GM12878 (cell line): ENCODE results near the gene TRIOBP. TPM values are rescaled to one million over a fixed set of nuclear protein-coding genes. Genes with fewer than 3 reads are reported as not detected.

Experiments used
- ATAC-seq: fragments of 200-7000 bp; cut with Tn5 transposase; 3 replicates; pipeline ENCODE4 v1.9.1; 2020; ENCODE audit warnings: mild to moderate bottlenecking, moderate library complexity
- BruUV-seq: library from RNA; stranded (reverse); fragments of 400-500 nt; replicated peaks from 2 replicates; lab custom pipeline; 2021; lab: Mats Ljungman, UMichigan
- CTCF ChIA-PET: fragments of 300-600 bp; sonication (Branson Sonifier 250); formaldehyde crosslinking; extraction: SDS; loops from one replicate; lab custom pipeline; 2021; ENCODE audit warnings: inconsistent platforms; lab: Yijun Ruan, JAX
- POLR2A ChIA-PET: fragments of 350-600 bp; formaldehyde crosslinking; extraction: SDS; loops from one replicate; lab custom pipeline; 2021; ENCODE audit warnings: inconsistent platforms; lab: Charles Lee
- RAD21 ChIA-PET: fragments of 300-600 bp; sonication (Branson Sonifier 250); formaldehyde crosslinking; loops from one replicate; lab custom pipeline; 2023; ENCODE audit warnings: antibody characterized with exemption; ENCODE audit not compliant: unreplicated experiment; lab: Charles Lee
- SMC1A ChIA-PET: fragments of 300-600 bp; sonication (Branson Sonifier 250); formaldehyde crosslinking; loops from one replicate; lab custom pipeline; 2023; ENCODE audit not compliant: unreplicated experiment, uncharacterized antibody; lab: Charles Lee
- DNase-seq: peaks from one replicate; pipeline ENCODE4 v3.0.0-alpha.2; 2011; ENCODE audit warnings: low read depth, low spot score
- FAIRE-seq: peaks from 3 replicates; lab custom pipeline; 2011; peaks lifted over from hg19 to GRCh38; lab: Jason Lieb, UNC
- H2AFZ ChIP-seq: 2 replicates; pipeline ENCODE4 v1.6.0; 2011; ENCODE audit warnings: low read depth, low read length, control low read depth; ENCODE audit not compliant: control insufficient read depth
- H3K27ac ChIP-seq: 2 replicates; pipeline ENCODE4 v1.5.1; 2011; ENCODE audit warnings: control low read depth; ENCODE audit not compliant: control insufficient read depth, insufficient read depth
- H3K27me3 ChIP-seq, 2 experiments: replicated peaks in 1 of 2; 2 replicates each; pipeline versions ENCODE4 v1.6.0 to v1.6.1; 2011; ENCODE audit warnings: low read length in 1 of 2; ENCODE audit not compliant: control insufficient read depth in 2 of 2, insufficient read depth in 2 of 2
- H3K36me3 ChIP-seq, 2 experiments: 2 replicates each; pipeline ENCODE4 v1.5.1; 2011; ENCODE audit warnings: low read length in 1 of 2; ENCODE audit not compliant: control insufficient read depth in 2 of 2, insufficient read depth in 2 of 2
- H3K4me1 ChIP-seq: 2 replicates; pipeline ENCODE4 v1.6.1; 2011; ENCODE audit warnings: mild to moderate bottlenecking, low read length, moderate library complexity, mixed read lengths; ENCODE audit not compliant: control insufficient read depth, insufficient read depth
- H3K4me2 ChIP-seq: 2 replicates; pipeline ENCODE4 v1.6.0; 2011; ENCODE audit warnings: control low read depth; ENCODE audit not compliant: control insufficient read depth, insufficient read depth
- H3K4me3 ChIP-seq: fragments of 200-600 bp; sonication (generic); 2 replicates; pipeline ENCODE4 v1.5.1; 2016
- H3K79me2 ChIP-seq: 2 replicates; pipeline ENCODE4 v1.6.0; 2011; ENCODE audit warnings: low read length; ENCODE audit not compliant: control insufficient read depth, insufficient read depth
- H3K9ac ChIP-seq: 2 replicates; pipeline ENCODE4 v1.8.0; 2011; ENCODE audit warnings: low read length, control low read depth, mixed read lengths; ENCODE audit not compliant: control insufficient read depth, insufficient read depth
- H3K9me3 ChIP-seq: replicated peaks from 3 replicates; pipeline ENCODE4 v1.5.1; 2011; ENCODE audit warnings: mild to moderate bottlenecking, low read length; ENCODE audit not compliant: control insufficient read depth, insufficient read depth
- H4K20me1 ChIP-seq: 2 replicates; pipeline ENCODE4 v1.6.0; 2011; ENCODE audit not compliant: control insufficient read depth, insufficient read depth
- EZH2 ChIP-seq: IDR thresholded peaks from 2 replicates; pipeline ENCODE4 v1.6.1; 2012; ENCODE audit warnings: low read depth, mild to moderate bottlenecking, control low read depth, inconsistent platforms, low read length, borderline replicate concordance; ENCODE audit not compliant: control insufficient read depth
- IRF4 ChIP-seq: IDR thresholded peaks from 2 replicates; pipeline ENCODE4 v1.6.1; 2011; ENCODE audit warnings: low read depth, low read length
- SMAD5 ChIP-seq: IDR thresholded peaks from 2 replicates; pipeline ENCODE4 v1.6.1; 2016; ENCODE audit warnings: antibody characterized with exemption, low read depth
- WGBS: methylation state at CpG from one replicate; pipeline ENCODE4 v1.1.6; 2016; ENCODE audit warnings: low lambda C conversion rate; ENCODE audit not compliant: insufficient replicate concordance, insufficient coverage; ENCODE audit errors: missing lambda C conversion rate; 5-methylcytosine and 5-hydroxymethylcytosine counted together
- in situ Hi-C: fragments of 300-500 bp; cut with MboI; formaldehyde crosslinking; loops from 9 replicates; pipeline ENCODE4 v1.14.3; 2018; ENCODE audit warnings: mixed read lengths
- intact Hi-C: fragments of 100-400 bp; cut with micrococcal nuclease; formaldehyde crosslinking; loops from one replicate; pipeline ENCODE4 v1.14.2; 2022; ENCODE audit not compliant: unreplicated experiment
- polyA plus RNA-seq, 11 experiments: library from polyadenylated mRNA; depleted of rRNA in 4 of 11; unstranded in 6 of 11; stranded (reverse) in 5 of 11; fragments of >200 nt; fragmentation: Nextera tagmentation in 4 of 11; fragmentation: Illumina TruSeq in 1 of 11; extraction: Ambion mirVana in 4 of 11; extraction: Trizol in 1 of 11; gene quantifications; 1 replicate in 1 of 11; 2 replicates in 10 of 11; pipeline versions ENCODE4 v1.2.1 to v1.2.3, GENCODE V29; 2011 to 2016; ENCODE audit warnings: inconsistent platforms in 2 of 11, missing spikeins in 2 of 11, low read depth in 1 of 11
- total RNA-seq, 4 experiments: library from RNA; depleted of rRNA in 3 of 4; stranded (reverse); fragments of >200 nt in 3 of 4; fragmentation: Illumina TruSeq in 1 of 4; extraction: Trizol in 1 of 4; gene quantifications; 2 replicates each; pipeline versions ENCODE4 v1.2.1 to v1.2.3, GENCODE V29; 2013 to 2021

The TRIOBP gene
- total and polyA plus RNA-seq, 10 of the 15 experiments (the other 5 are each of a cell fraction or from before 2014, with no cell fraction given), result 0.21 to 23.6 (median 11.9) TPM

DNA sequence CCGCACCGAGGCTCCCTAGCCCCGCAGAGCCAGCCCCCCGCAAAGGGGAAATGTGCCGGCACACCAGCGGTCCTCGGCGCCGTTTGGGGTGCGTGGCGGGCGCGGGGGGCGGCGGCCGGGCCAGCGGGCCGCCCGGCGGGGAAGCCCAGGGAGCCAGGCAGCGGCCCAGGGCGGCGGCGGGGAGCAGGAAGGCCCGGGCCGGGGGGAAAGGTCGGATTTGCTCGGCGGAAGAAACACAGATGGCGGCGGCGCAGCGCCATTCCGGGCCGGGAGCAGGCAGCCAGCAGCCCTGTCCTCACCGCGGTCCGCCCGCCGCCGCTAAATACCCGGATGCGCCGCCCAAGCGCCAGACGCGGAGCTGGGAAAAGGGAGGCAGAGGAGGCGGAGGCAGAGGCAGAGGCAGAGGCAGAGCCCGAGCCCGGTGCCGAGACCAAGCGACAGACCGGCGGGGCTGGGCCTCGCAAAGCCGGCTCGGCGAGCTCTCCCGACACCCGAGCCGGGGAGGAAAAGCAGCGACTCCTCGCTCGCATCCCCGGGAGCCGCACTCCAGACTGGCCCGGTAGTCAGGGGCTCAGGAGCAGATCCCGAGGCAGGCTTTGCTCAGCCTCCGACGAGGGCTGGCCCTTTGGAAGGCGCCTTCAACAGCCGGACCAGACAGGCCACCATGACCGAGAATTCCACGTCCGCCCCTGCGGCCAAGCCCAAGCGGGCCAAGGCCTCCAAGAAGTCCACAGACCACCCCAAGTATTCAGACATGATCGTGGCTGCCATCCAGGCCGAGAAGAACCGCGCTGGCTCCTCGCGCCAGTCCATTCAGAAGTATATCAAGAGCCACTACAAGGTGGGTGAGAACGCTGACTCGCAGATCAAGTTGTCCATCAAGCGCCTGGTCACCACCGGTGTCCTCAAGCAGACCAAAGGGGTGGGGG lies 108.3 kb downstream of the TRIOBP start (continued):
- TF ChIP-seq IRF4, result no peak

DNA sequence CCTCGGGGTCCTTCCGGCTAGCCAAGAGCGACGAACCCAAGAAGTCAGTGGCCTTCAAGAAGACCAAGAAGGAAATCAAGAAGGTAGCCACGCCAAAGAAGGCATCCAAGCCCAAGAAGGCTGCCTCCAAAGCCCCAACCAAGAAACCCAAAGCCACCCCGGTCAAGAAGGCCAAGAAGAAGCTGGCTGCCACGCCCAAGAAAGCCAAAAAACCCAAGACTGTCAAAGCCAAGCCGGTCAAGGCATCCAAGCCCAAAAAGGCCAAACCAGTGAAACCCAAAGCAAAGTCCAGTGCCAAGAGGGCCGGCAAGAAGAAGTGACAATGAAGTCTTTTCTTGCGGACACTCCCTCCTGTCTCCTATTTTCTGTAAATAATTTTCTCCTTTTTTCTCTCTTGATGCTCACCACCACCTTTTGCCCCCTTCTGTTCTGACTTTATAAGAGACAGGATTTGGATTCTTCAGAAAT lies 109.0 kb downstream of the TRIOBP start:
- H3K9me3 ChIP-seq, result no peaks in the 10 kb centered on the region; the same call in 2 of the 3 replicates
- ATAC-seq (no peak), DNase-seq (no peak), FAIRE-seq (no peak)
- in situ Hi-C loops (no loop called here), intact Hi-C loops (no loop called here)
- WGBS, result 21% methylated on average over 10 of the region's 10 CpGs
- H2AFZ ChIP-seq, result no peak overlapping the region
- no peak overlapping the region for H3K4me3 ChIP-seq
- ChIA-PET POLR2A (no interaction called here), RAD21 (no interaction called here), SMC1A (no interaction called here), CTCF (no interaction called here)
- no peaks in the 10 kb centered on the region for H3K79me2 ChIP-seq
- H4K20me1 ChIP-seq, result no peaks in the 10 kb centered on the region
- H3K36me3 ChIP-seq, result no peaks in the 10 kb centered on the region
- H3K4me1 ChIP-seq, result peaks cover 7% of the 10 kb centered on the region
- no peak overlapping the region for H3K27ac ChIP-seq
- no peak overlapping the region for H3K4me2 ChIP-seq
- TF ChIP-seq EZH2 (0 out of 2 replicates have a peak, but pooled peaks have one; percentile 28), SMAD5 (no peak)
- no peak overlapping the region for H3K9ac ChIP-seq
- BruUV-seq, result no TSS peak
- peaks cover 12 to 34% of the 10 kb centered on the region in 2 experiments for H3K27me3 ChIP-seq
